Upper lobe of left lung (tissue), 4 donors: Measurements from ENCODE around the gene HNRNPAB.

Experiments
- CTCF ChIP-seq, 6 experiments: fragments of 450-650 bp in 4 of 6; fragments of 200-600 bp in 2 of 6; sonication (generic) in 2 of 6; IDR thresholded peaks; one replicate each; pipeline ENCODE4 v1.5.1; 2016 to 2019; ENCODE audit warnings: antibody characterized with exemption in 6 of 6
- POLR2A ChIP-seq, 4 donors: fragments of 450-650 bp; IDR thresholded peaks; one replicate each; pipeline ENCODE4 v1.5.1; 2016 to 2017; ENCODE audit warnings: antibody characterized with exemption in 4 of 4, mild to moderate bottlenecking in 2 of 4

- TF ChIP-seq POLR2A (IDR thresholded peaks at IDR 0.05) (no peak), CTCF (IDR thresholded peaks at IDR 0.05) (no peak)
These were observed 27.3 kb downstream of the HNRNPAB start for GRCh38 chr5:178231539-178232123.
